SK-N-SH treated with all-trans-retinoic acid at 6 μM for 48 hours (cell line): ENCODE results near the gene FXYD6.

Experiments
- ATAC-seq: fragments of 200-7000 bp; cut with Tn5 transposase; 3 replicates; pipeline ENCODE4 v1.9.1; 2020; ENCODE audit warnings: mild to moderate bottlenecking, moderate library complexity
- ARNTL ChIP-seq: fragments of 450-650 bp; formaldehyde crosslinking; IDR thresholded peaks from 2 replicates; pipeline ENCODE4 v1.5.0; 2020; ENCODE audit warnings: low read depth, mild to moderate bottlenecking, moderate library complexity, borderline replicate concordance
- BACH2 ChIP-seq: fragments of 250-450 bp; sonication (Bioruptor Pico); IDR thresholded peaks from 2 replicates; pipeline ENCODE4 v1.9.0; 2021; ENCODE audit warnings: mild to moderate bottlenecking, borderline replicate concordance
- CSDC2 ChIP-seq: fragments of 250-450 bp; sonication (Bioruptor Pico); IDR thresholded peaks from 2 replicates; pipeline ENCODE4 v1.5.0; 2020; ENCODE audit warnings: mild to moderate bottlenecking, moderate library complexity
- CSRNP3 ChIP-seq: fragments of 250-450 bp; sonication (Bioruptor Pico); IDR thresholded peaks from 2 replicates; pipeline ENCODE4 v1.5.1; 2021; ENCODE audit warnings: mild to moderate bottlenecking, moderate library complexity
- ESRRG ChIP-seq: fragments of 250-450 bp; sonication (Bioruptor Pico); IDR thresholded peaks from 2 replicates; pipeline ENCODE4 v1.6.1; 2021; ENCODE audit warnings: mild to moderate bottlenecking
- GLIS3 ChIP-seq: fragments of 250-450 bp; sonication (Bioruptor Pico); IDR thresholded peaks from 2 replicates; pipeline ENCODE4 v1.5.0; 2020; ENCODE audit warnings: mild to moderate bottlenecking, moderate library complexity
- ISL1 ChIP-seq: fragments of 250-450 bp; sonication (Bioruptor Pico); IDR thresholded peaks from 2 replicates; pipeline ENCODE4 v2.1.2; 2022; ENCODE audit warnings: mild to moderate bottlenecking, moderate library complexity
- OSR1 ChIP-seq: fragments of 250-450 bp; sonication (Bioruptor Pico); IDR thresholded peaks from 2 replicates; pipeline ENCODE4 v1.8.0; 2022; ENCODE audit warnings: moderate library complexity, mild to moderate bottlenecking, inconsistent platforms
- PPARA ChIP-seq: fragments of 250-450 bp; sonication (Bioruptor Pico); IDR thresholded peaks from 2 replicates; pipeline ENCODE4 v1.5.0; 2020; ENCODE audit warnings: mild to moderate bottlenecking, borderline replicate concordance
- RARB ChIP-seq: fragments of 250-450 bp; sonication (Bioruptor Pico); IDR thresholded peaks from 2 replicates; pipeline ENCODE4 v1.8.0; 2021; ENCODE audit warnings: mild to moderate bottlenecking, moderate library complexity
- SNAI2 ChIP-seq: fragments of 250-450 bp; sonication (Bioruptor Pico); IDR thresholded peaks from 2 replicates; pipeline ENCODE4 v1.5.0; 2020; ENCODE audit warnings: mild to moderate bottlenecking, moderate library complexity
- TCF4 ChIP-seq: fragments of 250-450 bp; sonication (Bioruptor Pico); IDR thresholded peaks from 2 replicates; pipeline ENCODE4 v1.8.0; 2021; ENCODE audit warnings: mild to moderate bottlenecking, moderate library complexity, borderline replicate concordance
- TOX ChIP-seq: fragments of 250-450 bp; sonication (Bioruptor Pico); IDR thresholded peaks from 2 replicates; pipeline ENCODE4 v1.8.0; 2021; ENCODE audit warnings: mild to moderate bottlenecking, moderate library complexity, borderline replicate concordance
- ZC3H10 ChIP-seq: fragments of 250-450 bp; sonication (Bioruptor Pico); IDR thresholded peaks from 2 replicates; pipeline ENCODE4 v1.5.1; 2021; ENCODE audit warnings: mild to moderate bottlenecking, moderate library complexity
- ZFP3 ChIP-seq: fragments of 250-450 bp; sonication (Bioruptor Pico); IDR thresholded peaks from 2 replicates; pipeline ENCODE4 v1.5.0; 2020; ENCODE audit warnings: mild to moderate bottlenecking, moderate library complexity
- ZFP30 ChIP-seq: fragments of 450-650 bp; formaldehyde crosslinking; IDR thresholded peaks from 2 replicates; pipeline ENCODE4 v1.5.0; 2022; ENCODE audit warnings: mild to moderate bottlenecking, moderate library complexity
- ZNF565 ChIP-seq: fragments of 450-650 bp; formaldehyde crosslinking; conservative IDR thresholded peaks from 2 replicates; pipeline ENCODE4 v1.5.0; 2020; ENCODE audit warnings: low read depth, mild to moderate bottlenecking, moderate library complexity
- ZNF70 ChIP-seq: fragments of 450-650 bp; formaldehyde crosslinking; IDR thresholded peaks from 2 replicates; pipeline ENCODE4 v1.5.0; 2020; ENCODE audit warnings: mild to moderate bottlenecking, moderate library complexity
- ZNF8 ChIP-seq: fragments of 450-650 bp; formaldehyde crosslinking; IDR thresholded peaks from 2 replicates; pipeline ENCODE4 v1.5.0; 2020; ENCODE audit warnings: mild to moderate bottlenecking, moderate library complexity
- TF ChIP-seq, protein P1 (sequence below): fragments of 250-450 bp; sonication (Bioruptor Pico); IDR thresholded peaks from 2 replicates; pipeline ENCODE4 v1.8.0; 2020; ENCODE audit warnings: mild to moderate bottlenecking, moderate library complexity, borderline replicate concordance
- TF ChIP-seq, protein P2 (sequence below): fragments of 250-450 bp; sonication (Bioruptor Pico); IDR thresholded peaks from 2 replicates; pipeline ENCODE4 v1.5.1; 2020; ENCODE audit warnings: low read depth, mild to moderate bottlenecking, moderate library complexity

FXYD6 gene

GRCh38 chr11:117809236-117810055 is 67.0 kb downstream of the FXYD6 start:
- ATAC-seq: peak; percentile 92
- TF ChIP-seq ZNF70 (CRISPR knock-in tag) (no peak), SNAI2 (CRISPR knock-in tag) (no peak), TOX (CRISPR knock-in tag) (no peak)

- ATAC-seq: no peak
- no peak for TF ChIP-seq TOX (CRISPR knock-in tag)
- no peak for TF ChIP-seq ISL1 (CRISPR knock-in tag)
- no peak for TF ChIP-seq OSR1 (CRISPR knock-in tag)
- TF ChIP-seq ZC3H10: no peak
- TF ChIP-seq, protein P1, sequence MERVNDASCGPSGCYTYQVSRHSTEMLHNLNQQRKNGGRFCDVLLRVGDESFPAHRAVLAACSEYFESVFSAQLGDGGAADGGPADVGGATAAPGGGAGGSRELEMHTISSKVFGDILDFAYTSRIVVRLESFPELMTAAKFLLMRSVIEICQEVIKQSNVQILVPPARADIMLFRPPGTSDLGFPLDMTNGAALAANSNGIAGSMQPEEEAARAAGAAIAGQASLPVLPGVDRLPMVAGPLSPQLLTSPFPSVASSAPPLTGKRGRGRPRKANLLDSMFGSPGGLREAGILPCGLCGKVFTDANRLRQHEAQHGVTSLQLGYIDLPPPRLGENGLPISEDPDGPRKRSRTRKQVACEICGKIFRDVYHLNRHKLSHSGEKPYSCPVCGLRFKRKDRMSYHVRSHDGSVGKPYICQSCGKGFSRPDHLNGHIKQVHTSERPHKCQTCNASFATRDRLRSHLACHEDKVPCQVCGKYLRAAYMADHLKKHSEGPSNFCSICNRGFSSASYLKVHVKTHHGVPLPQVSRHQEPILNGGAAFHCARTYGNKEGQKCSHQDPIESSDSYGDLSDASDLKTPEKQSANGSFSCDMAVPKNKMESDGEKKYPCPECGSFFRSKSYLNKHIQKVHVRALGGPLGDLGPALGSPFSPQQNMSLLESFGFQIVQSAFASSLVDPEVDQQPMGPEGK: no peak
Observed at GRCh38 chr11:117808784-117809183, 67.7 kb downstream of the FXYD6 start.

GRCh38 chr11:117807482-117808327 is 68.8 kb downstream of the FXYD6 start:
- peak; percentile 81 for ATAC-seq

DNA sequence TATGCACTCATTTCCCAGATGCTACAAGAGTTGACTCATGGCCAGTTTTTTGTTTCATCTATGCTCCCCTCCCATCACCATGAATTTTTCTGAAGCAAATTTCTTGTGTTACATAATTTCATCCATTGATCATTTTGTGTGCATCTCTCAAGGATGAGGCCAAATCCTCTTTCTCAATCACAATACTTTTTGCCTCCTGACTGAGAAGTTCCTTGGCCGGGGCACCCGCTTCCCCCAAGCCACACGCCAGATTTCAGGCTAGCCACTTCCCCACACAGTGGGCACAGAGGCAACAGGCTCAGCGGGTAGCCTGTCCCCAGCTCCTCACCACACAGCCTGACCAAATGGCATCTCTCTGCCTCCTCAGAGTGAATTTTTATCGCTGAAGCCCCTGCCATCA is 69.6 kb downstream of the FXYD6 start:
- TF ChIP-seq, protein P1: no peak
- TF ChIP-seq ARNTL (no peak), ZNF70 (CRISPR knock-in tag) (no peak), CSRNP3 (CRISPR knock-in tag) (no peak), BACH2 (CRISPR knock-in tag) (no peak), ZNF565 (CRISPR knock-in tag) (no peak), TOX (CRISPR knock-in tag) (no peak), ISL1 (CRISPR knock-in tag) (no peak)
- no peak for ATAC-seq

More at GRCh38 chr11:117807482-117808327, 68.8 kb downstream of the FXYD6 start:
- no peak for TF ChIP-seq ZFP3
- no peak for TF ChIP-seq ISL1 (CRISPR knock-in tag)
- TF ChIP-seq, protein P2, sequence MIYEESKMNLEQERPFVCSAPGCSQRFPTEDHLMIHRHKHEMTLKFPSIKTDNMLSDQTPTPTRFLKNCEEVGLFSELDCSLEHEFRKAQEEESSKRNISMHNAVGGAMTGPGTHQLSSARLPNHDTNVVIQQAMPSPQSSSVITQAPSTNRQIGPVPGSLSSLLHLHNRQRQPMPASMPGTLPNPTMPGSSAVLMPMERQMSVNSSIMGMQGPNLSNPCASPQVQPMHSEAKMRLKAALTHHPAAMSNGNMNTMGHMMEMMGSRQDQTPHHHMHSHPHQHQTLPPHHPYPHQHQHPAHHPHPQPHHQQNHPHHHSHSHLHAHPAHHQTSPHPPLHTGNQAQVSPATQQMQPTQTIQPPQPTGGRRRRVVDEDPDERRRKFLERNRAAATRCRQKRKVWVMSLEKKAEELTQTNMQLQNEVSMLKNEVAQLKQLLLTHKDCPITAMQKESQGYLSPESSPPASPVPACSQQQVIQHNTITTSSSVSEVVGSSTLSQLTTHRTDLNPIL (CRISPR knock-in tag): no peak
- no peak for TF ChIP-seq ZNF565 (CRISPR knock-in tag)
- no peak for TF ChIP-seq ESRRG (CRISPR knock-in tag)
- no peak for TF ChIP-seq ZFP30
- TF ChIP-seq ZNF8 (CRISPR knock-in tag): no peak
- no peak for TF ChIP-seq TOX (CRISPR knock-in tag)
- TF ChIP-seq CSDC2 (CRISPR knock-in tag): no peak
- TF ChIP-seq PPARA (CRISPR knock-in tag): no peak
- TF ChIP-seq, all 23 proteins: peak for 0

DNA sequence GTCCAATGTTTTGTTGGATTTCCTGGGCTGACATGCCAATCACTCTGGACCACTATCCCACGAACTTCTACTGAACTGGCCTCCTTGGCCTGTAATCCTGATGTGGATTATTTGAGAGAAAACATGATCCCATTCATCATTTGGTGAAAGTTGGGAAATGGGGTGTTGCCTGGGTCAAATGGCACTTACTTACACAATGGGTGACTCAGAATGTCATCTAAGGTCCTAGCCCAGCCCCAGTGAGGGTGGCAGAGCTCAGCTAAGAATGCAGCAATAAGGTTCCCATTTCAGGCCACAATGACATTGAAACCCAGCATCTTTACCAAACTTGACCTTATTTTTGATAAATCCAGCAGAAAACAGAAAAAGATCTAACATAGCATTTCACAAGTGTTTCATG is 71.4 kb downstream of the FXYD6 start:
- TF ChIP-seq GLIS3 (no peak), CSRNP3 (CRISPR knock-in tag) (no peak), PPARA (CRISPR knock-in tag) (no peak), TCF4 (CRISPR knock-in tag) (no peak), RARB (CRISPR knock-in tag) (no peak), ISL1 (CRISPR knock-in tag) (no peak), ZNF8 (CRISPR knock-in tag) (no peak)
- no peak for ATAC-seq
